Parathyroid adenoma (tissue), 2 donors: Measurements from ENCODE around the gene N4BP3.
"Not testable (repeated sequence)": the region's sequence is repeated elsewhere in the genome, so short reads cannot be mapped to it uniquely, and the experiment has no call there.

Source experiments
- H2AFZ ChIP-seq: fragments of 300-600 bp; sonication (generic); one replicate; pipeline ENCODE4 v1.7.0; 2017; ENCODE audit warnings: antibody characterized with exemption, mild to moderate bottlenecking
- H3K27ac ChIP-seq: fragments of 300-600 bp; sonication (generic); one replicate; pipeline ENCODE4 v1.7.0; 2017
- H3K27me3 ChIP-seq: fragments of 300-600 bp; sonication (generic); one replicate; pipeline ENCODE4 v1.7.0; 2017; ENCODE audit warnings: low read length; ENCODE audit not compliant: control insufficient read depth, insufficient read depth
- H3K36me3 ChIP-seq: fragments of 300-600 bp; sonication (generic); one replicate; pipeline ENCODE4 v1.7.0; 2017; ENCODE audit warnings: low read length; ENCODE audit not compliant: control insufficient read depth, insufficient read depth
- H3K4me1 ChIP-seq: fragments of 300-600 bp; sonication (generic); one replicate; pipeline ENCODE4 v1.7.0; 2017; ENCODE audit warnings: control low read depth
- H3K4me2 ChIP-seq: fragments of 300-600 bp; sonication (generic); one replicate; pipeline ENCODE4 v1.7.0; 2017; ENCODE audit warnings: low read length
- H3K4me3 ChIP-seq: fragments of 300-600 bp; sonication (generic); one replicate; pipeline ENCODE4 v1.7.0; 2017; ENCODE audit warnings: low read depth, low read length
- H3K79me2 ChIP-seq: fragments of 300-600 bp; sonication (generic); one replicate; pipeline ENCODE4 v1.7.0; 2017; ENCODE audit warnings: control low read depth
- H3K9ac ChIP-seq: fragments of 300-600 bp; sonication (generic); one replicate; pipeline ENCODE4 v1.7.0; 2017; ENCODE audit warnings: mild to moderate bottlenecking
- H3K9me3 ChIP-seq: fragments of 300-600 bp; sonication (generic); one replicate; pipeline ENCODE4 v1.7.0; 2017; ENCODE audit warnings: low read length; ENCODE audit not compliant: control insufficient read depth
- CTCF ChIP-seq: fragments of 300-600 bp; sonication (generic); IDR thresholded peaks from one replicate; pipeline ENCODE4 v1.7.0; 2017; ENCODE audit warnings: antibody characterized with exemption, mild to moderate bottlenecking
- donor health status: primary hyperparathyroidism.

The N4BP3 gene

GRCh38 chr5:178123094-178123965 lies 10.0 kb downstream of the N4BP3 start:
- no peak overlapping the region for H3K4me3 ChIP-seq
- no peak overlapping the region for H3K9ac ChIP-seq
- H3K9me3 ChIP-seq: no peaks in the 10 kb centered on the region
- no peak overlapping the region for H2AFZ ChIP-seq
- H3K4me1 ChIP-seq: peaks cover 15% of the 10 kb centered on the region
- H3K27ac ChIP-seq: peak overlapping the region; percentile 51
- H3K79me2 ChIP-seq: no peaks in the 10 kb centered on the region
- no peaks in the 10 kb centered on the region for H3K36me3 ChIP-seq
- TF ChIP-seq CTCF: no peak
- H3K4me2 ChIP-seq: no peak overlapping the region
- no peaks in the 10 kb centered on the region for H3K27me3 ChIP-seq

GRCh38 chr5:178123966-178124925 lies 10.9 kb downstream of the N4BP3 start:
- Histone ChIP-seq H3K4me3 (no peak overlapping the region), H3K27me3 (no peaks in the 10 kb centered on the region), H3K79me2 (no peaks in the 10 kb centered on the region), H3K36me3 (no peaks in the 10 kb centered on the region), H2AFZ (peak overlapping the region; percentile 62), H3K9me3 (no peaks in the 10 kb centered on the region), H3K27ac (peak overlapping the region; percentile 51), H3K4me1 (peaks cover 15% of the 10 kb centered on the region), H3K4me2 (no peak overlapping the region), H3K9ac (no peak overlapping the region)
- no peak for TF ChIP-seq CTCF

- TF ChIP-seq CTCF: no peak
- Histone ChIP-seq H3K9ac (no peak overlapping the region), H3K27ac (no peak overlapping the region), H3K4me1 (peaks cover 15% of the 10 kb centered on the region), H3K79me2 (no peaks in the 10 kb centered on the region), H3K4me3 (no peak overlapping the region), H3K36me3 (no peaks in the 10 kb centered on the region), H3K4me2 (no peak overlapping the region), H3K9me3 (no peaks in the 10 kb centered on the region), H2AFZ (no peak overlapping the region), H3K27me3 (no peaks in the 10 kb centered on the region)
Measured at GRCh38 chr5:178125253-178125906, 12.0 kb downstream of the N4BP3 start.

- Histone ChIP-seq H3K4me2 (no peak overlapping the region), H3K4me3 (no peak overlapping the region), H3K27me3 (no peaks in the 10 kb centered on the region), H3K36me3 (no peaks in the 10 kb centered on the region), H2AFZ (no peak overlapping the region), H3K9me3 (no peaks in the 10 kb centered on the region), H3K9ac (no peak overlapping the region), H3K27ac (no peak overlapping the region), H3K4me1 (peaks cover 15% of the 10 kb centered on the region), H3K79me2 (peaks cover 4% of the 10 kb centered on the region)
- no peak for TF ChIP-seq CTCF
Measured at GRCh38 chr5:178126556-178126955, 13.2 kb downstream of the N4BP3 start.

GRCh38 chr5:178127300-178128009 lies 14.1 kb downstream of the N4BP3 start:
- not testable (repeated sequence) for H3K4me2 ChIP-seq, H3K27me3 ChIP-seq, H3K79me2 ChIP-seq, H3K36me3 ChIP-seq, H3K9me3 ChIP-seq, H3K27ac ChIP-seq, H3K4me3 ChIP-seq, H2AFZ ChIP-seq, H3K9ac ChIP-seq
- peaks cover 15% of the 10 kb centered on the region for H3K4me1 ChIP-seq
